T-helper 2 cell treated with Interferon-gamma antibody and Interleukin-4, amounts not matched to agents 100 ng/mL and 5 ng/mL, for 36 hours (primary cell): ENCODE data around the gene ATXN7L3B. TPM values are rescaled to one million over a fixed set of nuclear protein-coding genes. Genes with fewer than 3 reads are reported as not detected.
"Not testable (repeated sequence)": the region's sequence is repeated elsewhere in the genome, so short reads cannot be mapped to it uniquely, and the experiment has no call there.

ENCODE experiments used
- intact Hi-C: fragments of 100-400 bp; cut with micrococcal nuclease; formaldehyde crosslinking; loops from one replicate; pipeline ENCODE4 v1.15.1; 2023
- total RNA-seq: library from RNA; stranded (reverse); gene quantifications from 2 replicates; pipeline ENCODE4 v1.2.3, GENCODE V29; 2022

The ATXN7L3B gene, protein sequence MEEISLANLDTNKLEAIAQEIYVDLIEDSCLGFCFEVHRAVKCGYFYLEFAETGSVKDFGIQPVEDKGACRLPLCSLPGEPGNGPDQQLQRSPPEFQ
- 22.1 and 22.5 TPM in 2 replicates for total RNA-seq

DNA sequence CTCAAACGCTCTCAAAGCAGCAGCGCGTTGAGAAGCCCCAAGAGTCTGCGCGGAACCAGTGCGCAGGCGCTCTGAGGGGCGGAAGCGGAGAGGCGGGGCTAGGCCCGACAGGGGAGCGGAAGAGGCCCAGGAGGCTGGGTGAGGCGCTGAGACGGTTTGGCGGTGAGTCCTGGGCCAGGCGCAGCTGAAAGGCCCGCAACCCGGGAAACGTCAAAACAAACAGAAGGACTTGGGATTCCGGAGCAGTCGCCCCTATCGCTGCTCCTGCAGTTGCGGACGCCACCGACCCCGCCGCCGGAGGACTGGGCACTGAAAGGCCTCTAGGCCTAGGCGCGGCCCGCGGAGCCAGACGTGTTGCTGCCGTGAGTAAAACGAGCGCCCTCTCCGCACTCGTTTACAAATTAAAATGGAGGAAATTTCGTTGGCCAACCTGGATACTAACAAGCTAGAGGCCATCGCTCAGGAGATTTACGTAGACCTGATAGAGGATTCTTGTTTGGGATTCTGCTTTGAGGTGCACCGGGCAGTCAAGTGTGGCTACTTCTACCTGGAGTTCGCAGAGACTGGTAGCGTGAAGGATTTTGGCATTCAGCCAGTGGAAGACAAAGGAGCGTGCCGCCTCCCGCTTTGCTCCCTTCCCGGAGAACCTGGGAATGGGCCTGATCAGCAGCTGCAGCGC, at the start of gene ATXN7L3B:
Gene ATXN7L3B (plus strand): TSS at position 129 of the 679 bp plus-strand sequence. CDS start 278 bp downstream, at position 407.
- intact Hi-C loops: loop anchor here (1.0 to 10.0 kb wide), 5 partner anchors 126 to 1544 kb away; partner anchors contain the start of genes GLIPR1, GLIPR1L2, KRR1 and NAP1L1

DNA sequence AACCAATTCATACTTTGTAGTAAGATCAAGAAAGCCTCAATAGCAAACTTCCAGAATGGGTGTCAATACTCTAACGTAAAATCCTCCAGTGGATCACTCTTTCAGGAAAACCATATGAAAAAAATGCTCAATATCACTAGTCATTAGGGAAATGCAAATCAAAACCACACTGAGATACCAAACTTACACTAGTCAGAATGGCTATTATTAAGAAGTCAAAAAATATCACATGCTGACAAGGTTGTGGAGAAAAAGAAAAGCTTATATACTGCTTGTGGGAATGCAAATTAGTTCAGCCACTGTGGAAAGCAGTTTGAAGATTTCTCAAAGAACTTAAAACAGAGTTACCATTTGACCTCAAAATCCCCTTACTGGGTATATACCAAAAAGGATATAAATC, 49.5 kb upstream of the ATXN7L3B start:
- intact Hi-C loops: no loop called here

DNA sequence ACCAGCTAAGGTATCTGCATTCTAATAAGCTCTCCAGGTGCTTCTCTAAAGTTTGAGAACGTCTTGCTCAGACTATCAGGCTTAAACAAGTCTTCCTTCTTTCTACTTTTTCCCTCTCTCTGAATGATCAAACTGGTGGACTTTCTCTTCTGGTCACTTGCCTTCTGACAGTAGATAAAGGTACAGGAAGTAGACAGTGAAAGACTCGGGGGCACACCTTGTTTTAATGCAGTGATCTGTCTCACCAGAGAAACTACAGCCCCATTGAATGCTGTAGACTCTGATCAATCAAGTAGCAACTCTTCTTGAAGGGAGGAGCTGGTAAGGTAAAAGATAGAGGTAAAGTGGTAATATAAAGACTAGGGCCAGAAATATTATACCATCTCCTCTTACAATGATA, 48.1 kb upstream of the ATXN7L3B start:
- intact Hi-C loops: no loop called here

DNA sequence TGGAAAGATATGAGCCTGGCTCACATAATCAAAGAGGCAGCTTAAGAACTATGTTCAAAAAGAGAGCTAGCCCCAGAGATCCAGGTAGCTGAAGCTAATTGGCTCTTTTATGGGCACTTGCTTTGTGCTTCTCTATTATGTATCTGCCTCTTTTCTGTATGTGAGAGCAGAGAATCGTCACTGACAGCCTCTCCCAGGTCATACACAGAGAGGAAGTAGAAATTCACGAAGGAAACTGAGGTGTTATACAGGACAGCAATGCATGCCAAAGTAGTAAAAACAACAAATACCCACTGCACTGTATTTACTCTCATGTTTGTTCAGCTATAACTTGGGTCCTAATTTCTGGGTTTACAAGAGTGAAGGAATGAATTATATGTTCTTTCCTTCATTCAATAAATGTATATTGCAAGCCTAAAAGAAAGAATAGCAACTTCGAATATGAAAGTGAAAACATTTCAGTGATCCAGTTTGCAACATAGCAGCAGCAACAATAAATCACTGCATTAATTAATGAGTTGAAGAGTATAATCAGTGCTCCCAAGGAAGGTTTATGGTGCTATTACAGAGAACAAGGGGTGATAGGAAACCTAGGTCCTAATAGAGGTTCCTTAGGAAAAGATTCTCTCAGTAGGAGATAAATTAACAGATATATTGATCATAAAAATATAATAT, 47.1 kb upstream of the ATXN7L3B start:
- intact Hi-C loops: no loop called here

DNA sequence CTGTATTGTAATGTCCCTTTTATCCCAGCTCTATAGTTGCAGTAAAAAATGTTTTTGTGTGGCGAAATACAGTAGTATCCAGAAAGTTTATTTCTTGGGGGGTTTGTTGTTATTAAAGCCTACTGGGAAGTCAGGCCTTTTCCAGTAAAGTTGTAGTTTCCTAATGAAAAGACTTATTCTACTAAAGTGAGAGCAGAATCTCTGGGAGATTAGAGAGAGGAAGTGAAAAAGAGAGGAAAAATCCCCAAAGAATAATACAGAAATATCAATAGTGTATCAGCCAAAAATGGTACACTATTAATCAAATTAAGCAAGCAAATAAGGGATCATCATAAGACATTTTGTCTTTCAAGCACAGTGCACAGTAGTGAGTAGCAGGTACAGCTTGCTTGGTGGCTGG, 46.3 kb upstream of the ATXN7L3B start:
- intact Hi-C loops: no loop called here

DNA sequence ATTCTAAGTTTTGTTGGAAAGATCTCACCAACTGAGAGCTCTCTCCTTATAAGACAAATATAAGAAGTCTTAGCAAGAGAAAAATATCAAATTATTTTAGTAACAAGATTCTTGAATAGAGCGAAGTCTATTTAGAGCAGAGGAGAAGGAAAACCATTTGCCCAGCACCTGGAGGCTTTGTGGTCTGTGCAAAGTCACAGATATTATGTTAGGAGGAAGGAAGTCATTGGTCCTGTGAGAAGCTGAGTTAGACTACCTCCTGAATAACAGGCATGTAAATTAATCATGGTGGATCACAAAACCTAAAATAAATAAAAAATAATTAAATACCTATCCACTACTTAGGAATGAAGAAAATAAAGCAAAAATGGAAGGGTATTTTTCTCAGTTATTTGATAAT, 38.4 kb upstream of the ATXN7L3B start:
- intact Hi-C loops: no loop called here

DNA sequence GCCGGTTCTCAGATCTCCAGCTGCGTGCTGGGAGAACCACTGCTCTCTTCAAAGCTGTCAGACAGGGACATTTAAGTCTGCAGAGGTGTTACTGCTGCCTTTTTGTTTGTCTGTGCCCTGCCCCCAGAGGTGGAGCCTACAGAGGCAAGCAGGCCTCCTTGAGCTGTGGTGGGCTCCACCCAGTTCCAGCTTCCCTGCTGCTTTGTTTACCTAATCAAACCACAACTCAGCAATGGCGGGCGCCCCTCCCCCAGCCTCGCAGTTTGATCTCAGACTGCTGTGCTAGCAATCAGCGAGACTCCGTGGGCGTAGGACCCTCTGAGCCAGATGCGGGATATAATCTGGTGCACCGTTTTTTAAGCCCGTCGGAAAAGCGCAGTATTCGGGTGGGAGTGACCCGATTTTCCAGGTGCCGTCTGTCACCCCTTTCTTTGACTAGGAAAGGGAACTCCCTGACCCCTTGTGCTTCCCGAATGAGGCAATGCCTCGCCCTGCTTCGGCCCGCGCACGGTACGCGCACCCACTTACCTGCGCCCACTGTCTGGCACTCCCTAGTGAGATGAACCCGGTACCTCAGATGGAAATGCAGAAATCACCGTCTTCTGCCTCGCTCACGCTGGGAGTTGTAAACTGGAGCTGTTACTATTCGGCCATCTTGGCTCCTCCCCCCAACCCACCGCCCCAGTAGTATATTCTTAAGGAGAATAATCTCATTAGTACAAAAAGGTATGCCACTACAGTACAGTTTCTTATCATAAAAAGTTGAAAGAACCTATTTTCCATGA, 28.6 kb upstream of the ATXN7L3B start:
- intact Hi-C loops: not testable (repeated sequence)

DNA sequence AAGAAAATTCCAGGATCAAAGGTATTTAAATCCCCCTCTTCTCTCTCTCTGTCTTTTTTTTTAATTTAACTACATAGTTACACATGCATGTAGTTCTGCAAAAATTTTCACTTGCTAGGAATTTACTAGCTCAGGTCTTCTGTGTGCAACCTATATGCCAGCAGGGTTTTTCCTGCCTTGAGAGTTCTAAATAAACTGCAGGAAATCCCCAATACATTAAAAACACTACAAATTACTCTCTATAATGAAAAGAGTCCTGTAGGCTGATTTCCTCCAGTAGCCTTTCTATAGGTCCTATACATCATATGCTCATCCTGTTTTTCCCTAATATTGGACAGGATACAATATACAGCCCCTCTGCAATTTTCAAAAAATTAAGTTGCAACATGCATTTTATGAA, 27.7 kb upstream of the ATXN7L3B start:
- intact Hi-C loops: no loop called here

DNA sequence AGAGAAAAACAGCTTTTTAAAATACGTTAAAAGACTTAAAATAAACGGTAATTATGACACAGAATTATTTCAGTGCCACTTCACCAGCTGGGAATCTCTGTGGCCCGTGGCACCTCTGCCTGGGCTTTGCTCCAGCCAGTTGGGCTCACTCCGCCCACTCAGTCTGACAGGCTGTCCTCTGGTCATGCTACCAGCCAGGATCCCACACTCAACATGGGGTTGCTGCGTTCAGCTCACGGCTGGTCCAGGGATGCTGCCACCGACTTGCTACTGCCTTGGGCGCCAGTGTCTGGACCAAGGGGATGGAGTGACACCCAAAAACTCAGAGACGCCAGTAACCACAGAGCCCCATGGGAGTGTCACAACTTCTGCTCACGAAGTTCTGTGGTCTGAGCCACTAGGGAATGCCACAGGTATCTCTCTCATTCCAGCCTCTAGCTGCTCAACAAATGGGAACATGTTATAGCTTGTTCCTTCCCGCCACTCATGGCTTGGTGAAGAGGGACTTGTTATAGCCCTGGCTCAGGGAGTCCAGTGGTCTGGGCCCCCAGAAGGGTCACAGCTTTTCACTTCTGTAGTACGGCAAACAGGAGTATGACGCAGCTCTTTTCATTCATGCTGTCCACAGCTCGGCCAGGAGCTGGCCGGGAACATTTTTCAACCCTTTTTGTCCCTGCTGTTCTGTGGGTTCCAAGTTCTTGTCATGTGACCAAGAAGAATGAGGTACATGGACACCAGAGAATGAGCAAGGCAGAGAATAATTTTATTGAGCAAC, 23.4 kb upstream of the ATXN7L3B start:
- intact Hi-C loops: no loop called here

DNA sequence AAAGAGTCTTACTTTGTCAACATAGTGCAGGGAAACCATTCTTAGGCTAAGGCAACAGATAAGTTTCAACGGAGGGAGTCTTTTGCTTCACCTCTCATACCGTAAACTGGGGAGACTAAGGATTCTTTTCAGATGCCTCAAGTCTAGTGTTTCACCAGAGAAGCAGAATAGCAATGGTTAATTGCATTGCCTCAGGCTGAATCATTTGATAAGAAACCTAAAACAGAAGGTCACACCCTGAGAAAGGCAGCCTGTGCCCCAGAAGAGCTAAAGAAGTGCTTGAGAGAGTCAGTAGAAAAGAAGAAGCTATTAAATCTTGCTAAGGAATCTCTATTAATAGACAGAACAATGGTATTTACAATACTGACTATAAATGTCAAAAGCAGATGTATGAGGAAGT, 21.8 kb upstream of the ATXN7L3B start:
- intact Hi-C loops: no loop called here

DNA sequence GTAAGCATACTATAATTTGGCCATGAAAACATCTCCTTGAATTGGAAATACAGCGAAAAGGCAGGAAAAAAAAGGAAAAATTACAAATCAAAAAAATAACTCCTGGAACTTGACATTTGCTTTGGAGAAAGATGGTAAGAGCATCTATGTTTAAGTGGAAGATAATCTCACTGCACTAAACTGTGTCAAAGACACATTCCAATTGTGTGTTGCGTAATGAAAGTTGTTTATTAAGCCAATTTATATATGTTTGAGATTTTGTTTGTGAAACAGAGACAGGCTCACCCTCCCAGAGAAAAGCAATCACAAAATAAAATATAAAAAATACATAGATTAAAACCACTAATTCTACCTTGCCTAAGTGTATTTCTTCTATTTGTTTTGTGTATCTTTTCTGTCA, 11.1 kb upstream of the ATXN7L3B start:
- intact Hi-C loops: no loop called here

DNA sequence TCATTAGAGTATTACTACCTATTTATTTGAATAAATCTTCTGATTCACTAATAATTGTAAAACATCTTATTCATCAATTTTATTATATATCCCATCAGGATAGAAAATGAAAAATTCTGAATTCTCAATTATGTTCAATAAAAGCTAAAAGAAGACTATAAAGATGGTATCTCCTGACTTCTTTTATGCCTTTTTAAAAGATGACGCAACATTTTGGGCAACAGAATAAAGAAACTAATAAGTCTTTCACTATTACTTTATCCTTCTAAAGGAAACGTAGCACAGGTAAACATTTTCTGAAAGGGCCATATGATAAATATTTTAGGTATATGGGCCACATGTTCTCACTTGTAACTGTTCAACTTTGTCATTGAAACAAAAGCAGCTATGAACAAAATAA, 10.1 kb upstream of the ATXN7L3B start:
- intact Hi-C loops: no loop called here

DNA sequence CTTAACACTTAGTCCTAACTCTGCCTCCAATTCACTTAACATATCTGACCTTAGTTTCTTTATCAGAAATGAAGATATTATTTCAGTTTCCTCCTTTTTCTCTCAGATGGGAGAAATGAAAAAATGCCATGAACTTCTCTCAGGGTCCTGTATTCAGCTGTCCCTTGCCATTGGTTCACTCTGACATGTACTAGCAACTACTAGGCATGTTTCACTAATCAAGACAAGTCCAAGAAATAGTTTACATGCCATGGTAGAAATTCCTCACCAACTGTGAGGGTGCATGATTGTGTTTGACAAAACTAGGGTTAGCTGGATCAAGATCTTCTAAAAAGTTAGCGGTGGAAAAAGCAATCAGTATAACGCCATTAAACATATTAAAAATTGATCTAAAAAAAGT, 7.0 kb upstream of the ATXN7L3B start:
- intact Hi-C loops: loop anchor here (10.0 kb wide), 1 partner anchor 954 kb away; the partner anchor contains the start of gene GLIPR1

DNA sequence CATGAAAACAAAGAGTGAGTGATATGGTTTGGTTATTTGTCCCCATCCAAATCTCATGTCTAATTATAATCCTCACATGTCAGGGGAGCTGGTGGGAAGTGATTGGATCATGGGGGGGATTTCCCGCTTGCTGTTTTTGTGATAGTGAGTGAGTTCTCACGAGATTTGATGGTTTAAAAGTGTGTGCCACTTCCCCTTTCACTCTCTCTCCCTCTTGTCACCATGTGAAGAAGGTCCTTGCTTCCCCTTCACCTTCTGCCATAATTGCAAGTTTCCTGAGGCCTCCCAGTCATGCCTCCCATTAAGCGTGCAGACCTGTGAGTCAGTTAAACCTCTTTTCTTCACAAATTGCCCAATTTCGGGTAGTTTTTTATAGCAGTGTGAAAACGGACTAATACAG, 2.1 kb upstream of the ATXN7L3B start:
- intact Hi-C loops: loop anchor here (5.0 to 10.0 kb wide), 3 partner anchors 857 to 1547 kb away; partner anchors contain the start of genes GLIPR1, GLIPR1L2 and NAP1L1

DNA sequence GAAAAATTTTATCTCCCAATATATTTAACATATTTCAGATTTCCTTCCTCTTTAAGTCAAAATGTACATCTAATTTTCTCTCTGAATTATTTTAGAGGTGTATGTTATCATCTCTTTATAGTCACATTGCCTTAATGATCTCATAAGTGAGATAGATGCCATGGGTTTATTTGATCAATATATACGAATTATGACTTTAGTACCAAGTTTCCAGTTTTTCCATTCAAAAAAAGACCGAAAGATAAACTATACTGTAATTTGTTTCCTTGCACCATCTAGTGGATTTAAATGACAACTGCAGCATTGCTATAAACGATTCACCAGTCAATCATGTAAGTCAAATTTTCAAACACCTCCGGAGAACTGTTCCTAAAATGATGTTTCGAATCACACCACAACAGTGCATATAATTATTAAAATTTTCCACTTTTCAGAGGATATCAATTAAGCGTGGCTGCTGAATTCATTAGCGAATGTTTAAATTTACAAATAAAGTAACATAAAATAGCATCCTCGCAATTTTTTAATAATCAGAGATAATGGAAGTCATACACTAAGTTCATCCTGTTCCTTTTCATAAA, 419 bp upstream of the ATXN7L3B start:
- intact Hi-C loops: loop anchor here (1.0 to 10.0 kb wide), 5 partner anchors 125 to 1545 kb away; partner anchors contain the start of genes GLIPR1, GLIPR1L2, KRR1 and NAP1L1

DNA sequence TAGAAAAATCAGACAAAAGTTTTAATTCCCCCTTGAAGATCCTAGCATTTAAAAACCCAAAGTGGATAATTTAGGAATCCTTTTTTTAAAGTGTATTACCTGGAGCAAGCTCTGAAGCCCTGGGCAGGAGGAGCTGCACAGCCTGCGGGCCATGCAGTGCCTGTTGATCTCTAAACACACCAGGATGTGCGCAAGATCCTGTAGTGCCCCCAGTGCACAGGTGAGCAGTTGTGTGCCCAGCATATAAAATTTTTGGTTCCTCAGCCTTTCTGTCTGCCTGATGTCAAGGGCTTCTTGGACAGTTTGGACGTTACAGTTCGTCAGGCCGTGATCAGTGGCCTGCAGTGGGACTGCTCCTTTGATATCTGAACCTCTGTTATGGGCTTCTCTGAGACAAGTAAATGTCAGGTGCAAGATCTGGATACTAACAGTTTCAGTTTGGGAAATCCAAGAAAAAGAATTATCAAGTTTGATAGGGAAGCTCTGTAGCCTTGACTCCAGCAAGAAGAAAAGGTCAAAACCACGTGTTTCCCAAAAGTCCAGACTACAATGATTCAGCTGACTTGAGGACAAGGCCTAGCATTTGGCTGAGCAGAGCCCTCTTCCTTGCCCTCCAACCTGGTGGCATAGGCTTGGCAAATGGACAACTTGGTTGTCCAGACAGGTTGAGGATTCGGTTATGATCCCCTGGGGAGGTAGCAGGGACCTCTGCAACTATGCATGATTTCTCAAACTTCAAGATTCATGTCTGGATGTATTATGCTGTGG, 1.0 kb downstream of the ATXN7L3B start:
- intact Hi-C loops: loop anchor here (5.0 to 10.0 kb wide), 3 partner anchors 854 to 1544 kb away; partner anchors contain the start of genes GLIPR1, GLIPR1L2 and NAP1L1

DNA sequence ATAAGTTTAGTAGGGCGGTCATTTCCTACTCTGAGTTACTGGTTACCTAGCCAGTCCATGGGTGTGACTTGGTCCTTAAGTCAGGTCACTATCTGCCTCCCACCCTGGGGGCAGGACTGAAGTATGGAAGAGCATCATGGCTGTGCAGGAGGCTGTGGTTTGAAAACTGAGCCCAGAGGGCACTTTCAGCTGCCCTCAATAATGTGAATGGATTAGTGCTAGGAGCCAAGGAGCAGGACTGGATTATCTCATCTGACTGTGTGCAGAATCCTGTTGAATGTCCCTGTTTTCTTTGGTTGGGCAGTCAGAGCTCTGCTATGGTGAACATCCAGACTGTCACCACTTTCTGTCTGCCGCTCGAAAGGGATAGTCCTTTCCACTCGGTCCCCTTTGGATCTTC, 1.6 kb downstream of the ATXN7L3B start:
- intact Hi-C loops: loop anchor here (5.0 to 10.0 kb wide), 3 partner anchors 853 to 1543 kb away; partner anchors contain the start of genes GLIPR1, GLIPR1L2 and NAP1L1

DNA sequence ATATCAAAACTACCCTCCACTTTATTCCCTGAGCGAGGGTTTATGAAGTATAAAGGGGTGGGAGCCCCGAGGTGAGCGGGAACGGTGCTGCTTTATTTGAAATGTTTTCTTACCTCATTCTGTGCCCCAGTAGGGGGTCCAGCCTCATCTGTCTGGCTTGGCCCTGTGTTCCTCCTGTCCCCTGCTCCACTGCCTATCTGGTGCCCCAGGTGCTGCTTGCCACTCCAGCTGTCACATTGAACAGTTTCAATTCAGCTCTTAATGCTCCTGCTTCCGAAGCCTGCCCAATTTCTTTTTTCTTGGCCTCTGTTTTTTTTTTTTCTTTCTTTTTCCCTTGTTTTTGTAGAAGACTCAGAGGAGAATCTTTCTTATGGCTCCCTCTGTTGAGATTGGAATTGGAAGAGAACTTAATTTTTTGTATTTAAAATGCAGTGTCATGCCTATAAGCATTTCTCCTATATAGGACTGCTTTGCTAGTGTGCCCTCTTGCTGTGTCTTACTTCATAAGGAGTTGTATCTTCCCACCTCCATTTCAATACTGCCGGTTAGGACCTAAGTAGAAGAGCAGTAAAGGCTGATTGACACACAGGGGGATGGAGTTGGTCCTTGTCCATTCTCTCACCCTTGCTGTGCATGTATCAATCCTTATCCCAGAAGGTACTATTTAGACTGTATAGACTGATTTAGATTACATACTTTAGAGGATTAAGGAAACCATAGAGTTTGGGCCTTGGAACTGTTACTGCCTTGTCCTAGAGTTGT, 2.3 kb downstream of the ATXN7L3B start:
- intact Hi-C loops: loop anchor here (5.0 to 10.0 kb wide), 3 partner anchors 852 to 1542 kb away; partner anchors contain the start of genes GLIPR1, GLIPR1L2 and NAP1L1

DNA sequence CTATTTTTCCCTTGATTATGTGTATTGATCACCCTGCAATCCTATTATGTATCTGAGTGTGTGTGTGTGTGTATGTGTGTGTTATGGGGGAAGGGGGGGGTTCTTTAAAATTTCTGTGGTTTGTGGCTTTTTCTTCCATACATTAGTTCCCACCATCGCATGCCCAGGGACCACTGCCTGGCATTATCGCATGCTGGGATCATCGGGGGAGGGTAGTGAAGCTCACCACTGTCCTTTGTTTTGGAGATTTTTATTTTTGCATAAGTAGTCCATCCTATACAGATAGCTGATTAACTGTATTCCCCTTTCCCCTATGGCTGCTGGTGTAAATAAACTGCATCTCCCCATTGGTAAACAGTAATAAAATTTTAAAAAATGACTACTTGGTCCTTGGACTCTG, 3.4 kb downstream of the ATXN7L3B start:
- intact Hi-C loops: no loop called here
